ENCODE data around the gene WNK2.

DNA sequence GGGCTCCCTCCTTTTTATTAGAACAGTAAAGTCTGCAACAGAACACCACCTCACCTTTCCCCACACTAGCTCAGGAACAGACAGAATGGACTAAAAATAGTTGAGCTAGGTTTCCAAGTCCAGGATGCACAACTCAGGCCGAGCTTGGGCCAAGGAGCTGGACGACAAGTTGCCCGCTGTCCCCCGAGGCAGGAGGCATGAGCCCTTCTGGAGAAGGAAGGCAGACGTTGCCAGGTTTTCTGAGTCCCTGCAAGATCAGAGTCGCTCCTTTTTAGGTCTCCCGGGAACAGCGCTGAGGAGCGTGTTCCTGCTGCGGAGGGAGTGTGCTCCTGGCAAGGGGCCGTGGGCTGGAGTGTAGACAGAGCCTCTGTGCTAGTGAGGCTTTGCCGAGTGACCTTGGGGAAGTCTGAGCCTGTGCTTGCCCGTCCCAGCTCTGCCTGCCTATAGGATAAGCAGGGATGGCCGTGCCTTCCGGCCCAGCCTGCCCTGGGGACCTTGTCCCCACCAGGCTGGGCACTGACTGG lies 121.6 kb downstream of the WNK2 start:
- no peak for TF ChIP-seq CTCF (IDR thresholded peaks at IDR 0.05; ENCODE audit: low read depth, low read length, poor library complexity, severe bottlenecking)
- no peak for TF ChIP-seq EZH2phosphoT487 (IDR thresholded peaks at IDR 0.05; ENCODE audit: borderline replicate concordance, low read length)

Data from DOHH2 (cell line).